ENCODE measurements around the gene GADL1.

The GADL1 gene

GRCh38 chr3:30719536-30719935 lies 174.9 kb downstream of the GADL1 start:
- DNase-seq, result no peak

GRCh38 chr3:30713885-30714503 lies 180.5 kb downstream of the GADL1 start:
- no peak for DNase-seq

- no peak for DNase-seq
Observed at GRCh38 chr3:30712991-30713390, 181.5 kb downstream of the GADL1 start.

GRCh38 chr3:30711867-30712266 lies 182.6 kb downstream of the GADL1 start:
- DNase-seq, result no peak

- no peak for DNase-seq
Observed at GRCh38 chr3:30711151-30711550, 183.3 kb downstream of the GADL1 start.

- DNase-seq, result no peak
Observed at GRCh38 chr3:30710017-30710416, 184.4 kb downstream of the GADL1 start.

GRCh38 chr3:30708472-30708871 lies 186.0 kb downstream of the GADL1 start:
- DNase-seq, result no peak

- no peak for DNase-seq
Observed at GRCh38 chr3:30707825-30708224, 186.6 kb downstream of the GADL1 start.

- no peak for DNase-seq
Observed at GRCh38 chr3:30704931-30705890, 189.2 kb downstream of the GADL1 start.

GRCh38 chr3:30702828-30703397 lies 191.5 kb downstream of the GADL1 start:
- DNase-seq, result no peak

- no peak for DNase-seq
Observed at GRCh38 chr3:30702038-30702827, 192.2 kb downstream of the GADL1 start.

- no peak for DNase-seq
Observed at GRCh38 chr3:30700702-30701321, 193.6 kb downstream of the GADL1 start.

GRCh38 chr3:30699927-30700326 lies 194.5 kb downstream of the GADL1 start:
- DNase-seq, result no peak

GRCh38 chr3:30698549-30698948 lies 195.9 kb downstream of the GADL1 start:
- DNase-seq, result no peak

GRCh38 chr3:30696896-30697295 lies 197.6 kb downstream of the GADL1 start:
- DNase-seq, result no peak

- DNase-seq, result no peak
Observed at GRCh38 chr3:30696403-30696819, 198.1 kb downstream of the GADL1 start.

- no peak for DNase-seq
Observed at GRCh38 chr3:30695302-30696061, 199.0 kb downstream of the GADL1 start.

- no peak for DNase-seq
Observed at GRCh38 chr3:30694668-30695067, 199.8 kb downstream of the GADL1 start.

GRCh38 chr3:30694148-30694547 lies 200.3 kb downstream of the GADL1 start:
- no peak for DNase-seq

GRCh38 chr3:30693470-30694120 lies 200.9 kb downstream of the GADL1 start:
- DNase-seq, result peak; percentile 54

GRCh38 chr3:30692498-30693130 lies 201.8 kb downstream of the GADL1 start:
- DNase-seq, result no peak

All from NCI-H1105 treated with DMSO at 0.1 percent for 48 hours (cell line).